ENCODE data around the gene OST4. TPM values are rescaled to one million over a fixed set of nuclear protein-coding genes. Genes with fewer than 3 reads are reported as not detected.
"Not testable (repeated sequence)": the region's sequence is repeated elsewhere in the genome, so short reads cannot be mapped to it uniquely, and the experiment has no call there.

The OST4 gene
- total RNA-seq, 1 experiment from 2014 or later: 127 TPM

DNA sequence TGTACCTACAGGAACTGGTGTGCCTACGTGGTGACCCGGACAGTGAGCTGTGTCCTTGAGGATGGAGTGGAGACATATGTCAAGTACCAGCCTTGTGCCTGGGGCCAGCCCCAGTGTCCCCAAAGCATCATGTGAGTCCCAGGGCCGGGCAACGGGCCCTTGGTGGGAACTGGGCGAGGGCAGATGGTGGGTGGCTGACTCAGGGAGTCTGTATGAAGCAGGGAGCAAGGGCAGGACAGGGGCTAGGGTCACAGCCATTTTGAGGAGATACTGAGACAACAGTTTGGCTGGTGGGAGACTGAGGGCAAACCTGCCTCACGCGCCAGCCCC lies 8.7 kb upstream of the OST4 start:
- no peak for DNase-seq (ENCODE audit: low spot score)

GRCh38 chr2:27079233-27080139 lies 8.0 kb upstream of the OST4 start:
- DNase-seq (ENCODE audit: low spot score): no peak

GRCh38 chr2:27078267-27079194 lies 7.1 kb upstream of the OST4 start, which contains the start of gene EMILIN1:
EMILIN1 (plus strand) TSS chr2:27078615; CDS start chr2:27079066, 451 bp downstream.
- no peak for DNase-seq (ENCODE audit: low spot score)

GRCh38 chr2:27077231-27077630 lies 5.8 kb upstream of the OST4 start:
- DNase-seq (ENCODE audit: low spot score): no peak

GRCh38 chr2:27076323-27076722 lies 4.9 kb upstream of the OST4 start:
- DNase-seq (ENCODE audit: low spot score): no peak

- not testable (repeated sequence) for DNase-seq (ENCODE audit: low spot score)
Measured at GRCh38 chr2:27075566-27075871, 4.1 kb upstream of the OST4 start.

DNA sequence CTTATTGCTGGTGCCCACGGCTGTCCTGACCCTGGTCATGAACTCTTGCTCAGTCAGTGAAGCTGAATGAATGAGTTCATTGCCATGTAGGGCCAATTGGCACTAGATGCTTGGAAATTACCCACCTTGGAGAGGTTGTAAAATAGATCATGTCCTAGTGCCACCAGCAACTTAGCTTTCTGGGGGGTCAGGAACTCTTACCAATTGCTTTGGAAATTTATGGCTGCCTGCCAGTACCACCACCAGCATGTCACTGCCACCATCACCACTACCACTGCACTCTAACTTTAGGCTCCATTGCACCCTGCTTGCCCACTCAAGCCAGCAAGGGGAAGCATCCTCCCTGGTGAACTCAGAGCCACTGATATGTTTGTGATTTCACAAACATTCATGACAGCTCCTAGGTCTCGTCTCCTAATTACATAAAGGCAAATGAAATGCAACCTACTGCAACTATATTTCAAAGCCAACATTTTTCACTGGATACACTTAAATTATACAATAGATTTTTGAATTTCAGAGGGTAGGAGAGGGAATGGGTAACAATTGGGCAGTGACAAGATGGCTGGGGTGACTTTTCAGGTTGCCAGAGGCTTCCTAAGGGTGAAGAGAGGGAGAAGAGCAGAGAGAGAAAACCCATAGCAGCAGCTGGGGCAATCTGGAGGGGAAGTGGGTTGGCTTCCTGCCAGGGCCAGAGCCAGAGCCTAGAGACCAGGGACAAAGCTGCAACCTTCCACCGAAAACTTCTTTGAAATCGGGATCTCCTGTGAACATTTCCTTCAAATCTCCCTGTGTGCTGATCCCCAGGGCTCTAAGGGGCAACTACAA lies 3.5 kb upstream of the OST4 start:
- no peak for DNase-seq (ENCODE audit: low spot score)

- no peak for DNase-seq (ENCODE audit: low spot score)
Measured at GRCh38 chr2:27073782-27074181, 2.3 kb upstream of the OST4 start.

DNA sequence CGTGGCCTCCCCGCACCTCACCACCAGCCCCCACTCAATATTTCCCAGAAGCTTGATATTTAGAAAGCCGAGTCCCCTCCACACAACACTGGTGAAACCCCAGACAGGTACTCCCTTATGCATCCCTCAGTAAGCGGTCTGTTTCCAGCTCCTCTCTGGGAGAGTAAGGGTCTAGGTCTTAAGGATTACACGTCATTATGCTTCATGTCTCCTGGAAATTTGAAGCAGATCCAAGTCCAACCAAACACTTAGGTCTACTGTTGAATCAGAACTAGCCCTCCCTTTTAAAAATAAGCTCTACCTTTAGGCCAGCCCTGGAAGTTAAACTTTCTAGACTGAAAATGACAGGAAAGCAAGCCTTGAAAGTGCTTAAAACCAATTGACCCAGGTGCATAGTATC lies 1.5 kb upstream of the OST4 start:
- DNase-seq (ENCODE audit: low spot score): no peak

- no peak for DNase-seq (ENCODE audit: low spot score)
Measured at GRCh38 chr2:27071990-27072830, 756 bp upstream of the OST4 start.

DNA sequence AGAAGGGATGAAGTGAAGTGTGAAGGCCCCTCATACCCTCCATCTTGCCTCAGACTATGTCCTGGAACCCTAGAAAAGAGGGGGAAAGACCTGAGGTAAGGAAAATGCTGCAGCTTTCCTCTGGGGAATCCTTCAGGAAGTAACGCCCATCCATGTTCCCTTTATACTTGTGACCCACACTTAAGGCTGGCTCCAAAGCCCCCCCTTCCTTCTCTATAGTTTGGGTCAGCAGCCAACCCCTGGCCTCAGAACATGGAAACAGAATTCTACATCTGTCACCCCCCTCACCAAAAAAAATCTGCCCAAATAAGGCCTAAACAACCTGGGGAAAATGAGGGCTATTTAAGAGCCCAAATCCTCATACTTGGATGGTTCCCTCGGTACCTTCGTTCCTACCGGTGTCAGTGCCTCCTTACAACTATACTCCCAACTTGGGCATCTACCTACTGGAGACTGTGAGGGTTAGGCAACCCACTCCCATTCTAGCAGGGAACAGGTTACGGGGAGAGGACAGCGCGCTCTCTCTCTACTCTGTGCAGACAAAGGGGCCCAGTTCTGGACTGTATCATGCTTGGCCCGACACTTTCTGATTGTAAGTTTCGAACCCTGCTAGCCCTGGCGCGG lies 689 bp downstream of the OST4 start:
- DNase-seq (ENCODE audit: low spot score): no peak

DNA sequence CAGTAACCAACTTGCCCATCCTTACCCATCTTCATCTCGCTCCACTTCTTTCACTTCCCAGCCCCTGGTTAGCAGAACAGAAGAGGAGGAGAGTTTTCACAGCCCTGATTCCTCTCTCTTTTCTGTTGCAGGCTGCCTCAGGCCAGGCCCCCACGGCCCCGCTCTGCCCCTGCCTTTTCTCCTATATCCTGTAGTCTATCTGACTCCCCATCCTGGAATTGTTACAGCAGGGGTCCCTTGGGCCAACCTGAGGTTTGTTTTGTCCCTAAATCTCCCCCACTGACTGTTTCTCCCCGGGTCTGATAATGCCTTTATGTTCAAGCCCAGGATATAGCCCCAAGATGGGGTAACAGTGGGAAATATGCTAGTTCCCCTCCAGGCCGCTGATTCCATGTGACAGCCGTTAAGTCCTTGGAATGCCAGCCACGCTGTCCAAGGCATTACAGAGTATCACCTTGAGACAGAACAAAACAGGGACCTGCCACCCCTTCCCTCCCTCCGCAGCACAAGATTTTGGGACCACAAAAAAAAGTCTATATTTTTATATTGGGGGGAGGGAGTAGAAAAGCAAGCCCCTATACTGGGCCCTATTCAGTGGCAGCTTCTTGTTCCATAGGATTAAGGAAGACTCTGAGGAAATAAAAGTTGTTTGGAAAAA lies 1.4 kb downstream of the OST4 start:
- no peak for DNase-seq (ENCODE audit: low spot score)

GRCh38 chr2:27069436-27069835 lies 2.0 kb downstream of the OST4 start:
- DNase-seq (ENCODE audit: low spot score): no peak

GRCh38 chr2:27067385-27067784 lies 4.1 kb downstream of the OST4 start:
- DNase-seq (ENCODE audit: low spot score): no peak

- no peak for DNase-seq (ENCODE audit: low spot score)
Measured at GRCh38 chr2:27065128-27065527, 6.3 kb downstream of the OST4 start.

GRCh38 chr2:27060323-27060722 lies 11.1 kb downstream of the OST4 start:
- DNase-seq (ENCODE audit: low spot score): no peak

- no peak for DNase-seq (ENCODE audit: low spot score)
Measured at GRCh38 chr2:27059141-27059820, 12.2 kb downstream of the OST4 start.

DNA sequence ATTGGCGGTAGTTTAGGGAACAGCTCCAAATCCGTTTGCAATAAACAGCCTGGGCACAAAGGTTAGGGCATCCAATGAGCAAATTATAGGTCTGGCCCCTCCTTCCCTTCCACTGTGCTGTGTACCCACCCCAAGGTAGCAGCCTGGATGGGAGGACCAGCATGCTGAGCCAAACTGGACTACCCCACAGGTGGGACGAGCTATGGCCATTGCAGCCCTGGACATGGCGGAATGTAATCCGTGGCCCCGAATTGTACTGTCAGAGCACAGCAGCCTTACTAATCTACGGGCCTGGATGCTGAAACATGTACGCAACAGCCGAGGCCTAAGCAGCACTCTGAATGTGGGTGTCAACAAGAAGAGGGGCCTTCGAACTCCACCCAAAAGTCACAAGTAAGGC lies 13.2 kb downstream of the OST4 start:
- DNase-seq (ENCODE audit: low spot score): no peak

GRCh38 chr2:27057184-27057583 lies 14.3 kb downstream of the OST4 start:
- DNase-seq (ENCODE audit: low spot score): no peak

Data from HT-29 (cell line).